NCI-H2227 (cell line): ENCODE data around the gene ARHGAP28.
"Not testable (repeated sequence)": the region's sequence is repeated elsewhere in the genome, so short reads cannot be mapped to it uniquely, and the experiment has no call there.

Experiments used
- DNase-seq: peaks from one replicate; lab custom pipeline; 2025; ENCODE audit not compliant: unreplicated experiment; lab: John Stamatoyannopoulos, UW

Gene ARHGAP28

DNA sequence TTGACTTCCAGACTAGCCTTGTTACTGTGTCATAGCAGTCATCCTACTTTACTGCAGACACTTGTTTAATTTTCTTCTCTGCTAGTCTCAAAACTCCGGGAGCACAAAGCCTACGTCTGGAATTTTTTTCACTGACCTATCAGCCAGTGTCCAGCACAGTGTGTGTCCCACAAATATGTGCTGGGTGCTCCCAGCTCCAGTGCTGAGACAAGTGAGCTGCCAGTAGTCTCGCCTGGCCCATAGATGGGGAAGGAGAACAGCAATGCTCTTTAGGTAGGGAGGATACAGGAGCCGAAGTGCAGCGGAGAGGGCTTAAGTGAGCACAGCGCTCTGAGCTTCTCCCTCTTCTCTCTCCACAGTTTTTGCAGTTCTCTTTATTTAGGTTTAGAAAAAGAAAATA, 34.0 kb downstream of the ARHGAP28 start:
- no peak for DNase-seq

DNA sequence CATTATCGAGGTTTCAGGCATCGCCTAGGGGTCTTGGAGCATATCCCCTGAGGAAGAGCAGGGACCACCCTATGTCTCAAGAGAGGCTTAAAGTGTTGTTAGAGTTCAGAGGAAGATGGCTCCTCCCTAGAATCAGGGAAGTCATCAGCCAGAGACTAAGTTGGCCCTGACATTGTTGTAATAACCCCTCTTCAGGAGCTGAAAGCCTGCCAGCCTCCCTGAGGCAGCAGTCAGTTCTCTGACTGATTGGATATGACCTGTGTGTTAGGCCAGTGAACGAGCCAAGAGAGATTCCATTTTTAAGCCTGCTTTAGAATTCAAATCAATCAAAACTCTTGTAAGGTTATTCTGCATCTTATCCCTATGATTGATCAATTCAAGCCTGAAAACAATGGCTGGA, 34.9 kb downstream of the ARHGAP28 start:
- peak; percentile 25 for DNase-seq

DNA sequence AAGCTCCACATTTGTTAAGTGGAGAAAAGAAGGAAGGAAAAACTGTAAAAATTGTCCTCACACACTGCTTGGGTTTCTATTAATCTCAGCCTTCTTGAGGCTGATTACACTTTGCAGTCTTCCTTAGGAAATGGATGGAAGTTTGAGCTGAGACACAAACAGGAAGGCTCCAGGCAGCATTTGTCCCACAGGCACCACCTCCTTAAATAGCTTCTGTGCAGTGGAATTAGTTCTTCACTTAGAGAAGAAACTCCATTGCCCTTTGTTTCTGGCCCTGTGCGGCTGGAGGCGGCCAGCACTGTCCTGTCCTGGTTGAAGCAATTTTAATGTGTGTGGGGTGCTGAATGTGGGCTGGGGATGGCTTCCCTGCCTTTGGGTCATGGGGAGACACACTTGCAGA, 44.3 kb downstream of the ARHGAP28 start:
- DNase-seq: no peak

DNA sequence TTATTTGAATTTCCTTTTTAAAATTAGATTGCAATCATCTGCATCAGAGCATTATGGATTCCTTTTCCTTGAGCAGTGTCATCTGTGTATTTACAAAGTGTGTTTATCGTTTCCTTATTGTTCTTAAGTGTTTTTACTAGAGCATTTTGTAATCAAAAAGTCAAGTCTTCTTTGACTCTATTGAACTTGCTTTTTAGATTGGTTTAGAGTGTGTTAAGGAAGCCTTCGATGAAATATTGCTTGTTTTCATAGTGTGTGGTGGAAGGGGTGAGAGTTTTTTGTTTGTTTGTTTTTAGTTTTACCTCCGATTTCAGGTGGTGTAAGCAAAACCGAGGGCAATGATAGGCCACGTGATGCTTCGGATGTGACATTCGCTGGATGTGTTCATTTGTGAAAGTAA, 45.7 kb downstream of the ARHGAP28 start:
- no peak for DNase-seq

DNA sequence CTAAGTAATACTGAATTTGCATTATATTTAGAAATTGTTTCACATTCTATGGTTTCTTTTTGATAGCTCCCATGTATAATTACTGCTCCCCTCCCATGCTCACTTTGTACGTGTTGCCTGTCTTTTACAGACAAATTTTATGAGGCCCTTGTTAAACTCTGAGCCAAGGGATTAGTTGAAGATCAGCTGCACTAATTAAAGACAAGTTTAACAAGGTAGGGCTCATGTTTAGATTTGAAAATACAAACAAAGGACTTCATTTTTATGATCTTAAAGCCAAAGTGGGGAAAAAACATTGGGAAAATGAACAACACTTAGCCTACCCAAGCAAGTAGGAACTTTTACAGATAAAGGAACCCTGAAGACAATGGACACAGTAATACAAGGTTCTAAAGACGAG, 46.2 kb downstream of the ARHGAP28 start:
- no peak for DNase-seq

DNA sequence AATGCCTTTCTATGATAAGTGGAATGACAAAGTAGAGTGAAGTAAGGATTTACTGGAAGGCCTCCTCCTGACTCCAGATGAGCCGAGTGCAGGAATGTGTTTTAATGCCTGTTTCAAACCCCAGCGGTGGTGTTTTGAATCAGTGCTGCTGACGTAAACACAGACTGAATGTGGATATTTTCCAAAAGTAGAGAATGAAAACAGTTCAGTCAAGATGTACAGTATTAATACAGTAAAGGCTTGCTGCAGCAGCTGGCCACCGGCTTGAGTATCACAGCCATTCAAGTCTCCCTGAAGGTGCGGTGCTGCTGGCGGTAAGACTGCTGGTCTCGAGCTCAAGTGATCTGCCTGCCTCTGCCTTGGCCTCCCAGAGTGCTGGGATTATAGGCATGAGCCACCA, 46.7 kb downstream of the ARHGAP28 start:
- DNase-seq: no peak

DNA sequence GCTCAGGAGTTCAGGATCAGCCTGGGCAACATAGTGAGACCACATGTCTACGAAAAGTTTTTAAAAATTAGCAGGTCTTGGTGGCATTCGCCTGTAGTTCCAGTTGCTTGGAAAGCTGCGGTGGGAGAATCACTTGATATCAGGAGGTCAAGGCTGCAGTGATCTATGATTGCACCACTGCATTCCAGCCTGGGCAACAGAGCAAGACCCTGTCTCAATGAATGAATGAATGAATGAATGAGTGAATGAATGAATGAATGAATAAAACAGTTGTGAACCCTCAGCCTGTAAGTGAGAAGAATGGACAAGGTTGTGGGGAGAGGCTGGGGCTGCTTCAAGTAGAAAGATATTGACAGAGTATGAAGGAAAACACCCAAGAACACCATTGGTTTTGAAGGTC, 48.0 kb downstream of the ARHGAP28 start:
- no peak for DNase-seq

DNA sequence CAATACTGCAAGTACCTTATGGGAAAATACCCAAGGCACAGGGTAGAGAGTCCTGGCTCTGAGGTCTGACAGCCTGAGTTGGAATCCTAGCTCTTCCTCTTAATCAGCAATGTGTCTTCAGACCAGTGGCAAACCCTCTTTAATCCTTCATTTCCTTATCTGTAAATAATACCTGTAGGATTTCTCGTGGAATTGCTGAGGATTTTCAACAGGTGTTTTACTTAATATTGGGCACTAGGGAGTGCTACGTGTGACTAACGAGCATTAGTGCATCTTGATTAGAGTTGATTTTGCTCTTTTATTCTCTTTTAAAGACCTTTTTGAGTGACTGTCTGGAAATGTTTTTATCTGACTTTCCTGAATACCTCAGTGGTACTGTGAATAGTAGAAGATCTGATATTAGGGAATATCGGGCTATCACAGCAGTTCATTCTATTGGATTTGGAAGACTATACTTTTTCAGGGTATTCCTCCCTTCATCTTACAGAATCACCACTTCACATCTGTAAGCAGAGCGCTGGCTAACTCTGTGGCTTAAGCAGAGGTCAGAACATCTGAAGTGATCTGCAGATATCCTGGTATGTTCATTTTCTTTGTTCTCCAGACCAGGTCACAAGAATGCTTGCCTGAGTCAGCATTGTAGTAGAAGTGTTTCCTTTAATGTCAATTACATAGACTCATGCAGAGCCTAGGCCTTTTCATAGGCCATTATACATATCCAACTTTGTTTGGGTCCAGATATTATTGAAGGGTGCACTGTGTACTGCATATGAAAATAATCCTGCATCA, 49.1 kb downstream of the ARHGAP28 start:
- no peak for DNase-seq

DNA sequence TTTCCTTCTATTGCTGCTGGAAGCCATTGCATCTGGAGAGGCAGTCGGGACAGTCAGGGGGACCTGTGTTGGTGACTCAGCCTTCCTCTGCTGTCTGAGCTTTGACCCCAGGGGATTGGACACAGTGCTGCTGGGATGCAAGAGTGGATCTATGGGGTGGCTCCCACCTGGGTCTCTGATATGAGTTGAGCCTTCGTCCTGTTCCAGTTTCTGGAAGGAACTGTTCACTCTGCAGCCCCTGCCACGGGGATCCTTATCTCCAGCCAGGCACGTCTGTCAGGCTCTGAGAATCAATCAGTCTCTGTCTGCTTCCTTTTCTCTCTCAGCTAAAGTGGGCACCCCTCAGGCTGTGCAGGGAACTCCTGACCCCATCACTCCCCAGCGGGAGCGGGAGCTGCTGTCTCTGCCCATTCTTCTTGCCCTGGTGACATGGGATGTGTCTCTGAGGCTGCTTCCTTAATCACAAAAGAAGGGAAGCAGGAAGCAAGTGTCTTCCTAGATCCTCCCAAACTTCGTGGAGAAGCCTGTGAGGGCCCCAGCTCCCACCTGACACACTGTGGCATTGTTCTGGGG, 51.7 kb downstream of the ARHGAP28 start:
- DNase-seq: peak; percentile 17

DNA sequence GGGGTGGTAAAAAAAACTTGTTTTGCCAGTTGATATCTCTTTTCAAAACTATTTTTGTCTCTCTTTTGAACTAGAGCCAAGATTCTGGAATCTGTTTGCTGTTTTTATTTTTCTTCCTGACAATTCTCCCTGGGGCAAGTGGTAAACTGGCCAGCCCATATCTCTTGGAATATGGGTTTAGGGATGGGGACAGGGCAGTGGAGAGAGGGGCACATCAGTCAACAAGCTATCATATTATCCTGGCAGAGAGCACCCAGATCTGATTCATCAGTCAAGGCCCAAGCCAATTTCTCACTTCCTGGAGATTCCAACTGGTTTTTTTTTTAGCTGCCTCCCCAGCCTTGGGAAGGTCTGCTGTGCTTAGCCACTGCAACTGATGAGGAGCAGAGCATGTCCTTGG, 52.3 kb downstream of the ARHGAP28 start:
- DNase-seq: no peak

DNA sequence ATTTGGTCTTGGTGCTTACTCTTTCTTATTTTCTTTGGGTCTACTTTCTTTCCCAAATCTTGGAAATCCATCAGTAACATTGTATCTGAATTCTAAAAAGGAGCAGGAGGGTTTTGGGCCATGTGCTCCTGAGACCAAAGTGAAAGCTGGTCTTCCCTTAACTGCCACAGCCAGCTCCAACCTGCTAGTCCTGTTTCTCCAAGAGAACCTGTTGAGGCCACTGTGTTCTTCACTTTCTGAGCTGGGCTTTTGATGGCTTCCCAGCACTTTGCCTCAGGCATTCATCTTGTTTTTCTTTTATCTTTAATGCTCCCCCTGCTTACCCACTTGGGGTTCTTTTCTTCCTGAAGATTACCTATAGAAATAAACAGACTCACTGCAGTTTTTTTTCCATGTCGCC, 53.3 kb downstream of the ARHGAP28 start:
- DNase-seq: no peak

DNA sequence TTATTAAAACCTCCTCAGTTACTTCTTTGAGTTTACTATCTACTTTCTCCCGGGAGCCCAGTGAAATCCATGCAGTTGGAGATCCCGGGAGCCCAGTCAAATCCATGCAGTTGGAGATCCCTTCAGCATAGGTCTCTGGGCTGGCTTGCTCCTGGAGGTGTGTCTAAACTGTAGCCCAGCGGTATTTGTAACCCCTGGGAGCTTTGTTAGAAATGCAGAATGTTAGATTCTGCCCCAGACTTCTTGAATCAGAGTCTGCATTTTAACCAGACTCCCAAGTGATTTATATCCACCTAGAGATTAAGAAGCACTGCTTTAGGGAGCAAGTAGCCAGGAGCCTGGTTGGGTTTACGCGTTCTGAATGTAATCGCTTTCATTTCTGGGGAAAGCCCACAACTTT, 54.5 kb downstream of the ARHGAP28 start:
- no peak for DNase-seq

DNA sequence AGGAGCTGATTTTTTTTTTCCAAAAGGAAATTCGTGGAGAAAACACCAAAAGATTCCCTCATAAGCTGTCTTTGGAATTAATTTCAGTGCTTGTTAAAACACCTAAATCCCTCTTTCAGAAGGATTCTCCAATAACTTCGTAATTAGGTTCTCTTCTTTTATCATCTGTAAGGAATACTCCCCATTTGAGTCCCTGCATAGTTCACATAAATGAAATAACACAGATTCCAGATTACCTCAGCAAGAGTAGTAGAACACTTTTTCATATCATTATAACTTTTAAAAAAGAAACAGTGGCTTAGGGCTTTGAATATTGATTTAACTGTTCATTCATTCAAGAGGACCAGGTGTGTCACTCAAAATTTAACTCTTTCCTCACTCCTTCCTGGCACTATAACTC, 55.5 kb downstream of the ARHGAP28 start:
- no peak for DNase-seq

DNA sequence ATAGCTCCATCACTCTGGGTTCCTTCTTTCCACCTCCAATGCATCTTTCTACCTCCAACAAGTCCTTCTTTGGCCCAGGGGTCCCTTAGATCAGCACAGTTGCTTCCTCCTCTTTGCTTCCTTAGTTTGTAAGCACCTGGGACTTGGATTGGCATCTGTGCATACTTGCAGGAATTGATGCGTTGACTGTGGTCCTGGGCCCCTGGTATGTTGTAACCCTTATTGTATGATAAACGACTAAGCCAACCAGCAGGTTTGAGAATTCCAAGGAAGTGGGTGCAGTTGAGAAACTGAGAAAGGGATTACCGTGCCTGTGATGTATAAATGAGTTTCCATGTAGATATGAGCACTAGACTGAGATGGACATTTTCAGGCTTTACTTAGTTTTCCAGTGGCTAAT, 55.9 kb downstream of the ARHGAP28 start:
- no peak for DNase-seq

DNA sequence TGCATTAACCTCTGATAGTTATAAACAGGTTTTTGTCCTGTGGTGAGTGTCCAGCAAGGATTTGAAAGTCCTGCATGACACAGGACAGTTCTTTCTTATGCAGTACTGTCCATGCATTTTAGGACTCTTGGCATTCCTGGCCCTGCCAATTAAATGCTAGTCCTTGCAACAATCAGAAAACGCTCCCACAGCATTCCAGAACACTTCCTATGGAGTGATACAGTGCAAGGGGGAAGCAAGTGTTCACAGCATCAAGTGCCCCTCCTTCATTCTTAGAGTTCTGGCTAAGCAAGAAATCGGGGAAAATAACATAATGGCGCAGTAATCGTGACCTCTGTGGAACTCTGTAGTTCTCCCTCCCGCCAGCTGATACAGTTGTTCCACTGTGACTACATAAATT, 62.9 kb downstream of the ARHGAP28 start:
- no peak for DNase-seq

DNA sequence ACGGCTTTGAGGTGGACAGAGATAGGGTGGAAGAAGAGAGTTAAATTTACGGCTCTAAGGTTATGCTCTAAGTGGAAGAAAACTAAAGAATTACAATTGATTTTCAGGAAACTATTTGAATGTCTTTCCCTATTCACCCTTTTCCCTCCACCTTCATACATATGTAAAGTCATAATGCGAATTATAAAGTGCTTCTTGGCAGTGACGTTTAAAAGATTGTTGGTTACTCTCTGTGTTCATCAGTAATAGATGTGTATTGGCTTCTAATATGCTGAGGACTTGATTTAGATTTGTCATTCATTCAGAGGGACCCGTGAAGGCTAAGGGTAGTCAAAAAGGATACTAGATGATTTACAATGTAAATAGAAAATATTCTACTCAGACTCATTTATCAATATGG, 63.9 kb downstream of the ARHGAP28 start:
- no peak for DNase-seq

DNA sequence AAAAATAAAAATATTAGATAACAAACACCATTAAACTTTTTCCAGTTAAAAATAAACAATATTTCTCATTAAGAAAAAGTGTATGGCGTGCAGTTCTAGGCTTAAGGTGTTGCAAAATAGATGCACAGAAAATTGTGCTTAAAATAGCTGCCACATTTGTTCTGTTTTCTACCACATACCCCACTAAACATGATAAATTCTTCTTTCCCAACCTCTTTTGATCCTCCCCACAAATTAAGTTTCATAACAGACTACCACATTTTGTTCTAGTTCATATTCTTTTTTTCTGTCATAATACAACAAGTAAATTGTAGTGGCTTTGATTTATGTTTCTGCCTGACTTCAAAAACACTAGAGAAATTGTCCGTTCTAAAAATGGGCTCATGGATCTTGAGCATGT, 64.5 kb downstream of the ARHGAP28 start:
- DNase-seq: no peak

DNA sequence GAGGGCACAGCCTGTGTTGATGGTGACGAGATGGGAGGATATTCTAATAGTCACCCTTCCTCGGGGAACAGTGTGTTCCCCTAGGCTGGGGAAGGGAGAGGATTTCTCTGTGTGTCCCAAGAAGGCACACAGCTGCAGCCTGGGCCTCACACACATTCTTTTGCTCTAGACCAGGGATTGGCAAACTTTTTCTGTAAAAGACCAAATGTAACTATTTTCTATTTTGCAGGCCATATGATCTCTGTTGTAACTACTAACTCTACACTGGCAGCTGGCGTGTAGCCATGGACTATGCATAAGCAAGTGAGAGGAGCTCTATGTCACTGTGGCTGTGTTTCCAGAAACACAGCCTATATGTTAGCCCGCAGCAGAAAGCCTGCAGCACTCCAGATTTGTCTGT, 65.8 kb downstream of the ARHGAP28 start:
- no peak for DNase-seq

DNA sequence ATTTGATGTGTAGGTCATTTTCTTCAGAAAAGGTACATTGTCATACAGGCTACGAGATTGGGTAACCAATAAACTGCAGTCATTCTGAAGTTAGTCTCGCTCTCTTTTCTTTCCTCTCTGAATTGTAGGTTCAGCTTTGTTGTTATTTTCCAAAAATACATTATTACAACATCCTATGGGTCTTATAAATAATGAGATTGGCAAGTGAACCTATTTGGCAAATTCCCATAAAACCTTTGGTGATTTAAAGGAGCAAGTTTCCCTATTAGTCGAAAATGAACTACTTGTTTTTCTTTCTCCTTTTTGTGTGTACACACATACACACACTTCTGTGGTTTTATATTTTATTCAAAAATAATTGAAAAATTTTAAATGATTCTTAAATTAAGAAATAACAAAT, 67.0 kb downstream of the ARHGAP28 start:
- DNase-seq: no peak

DNA sequence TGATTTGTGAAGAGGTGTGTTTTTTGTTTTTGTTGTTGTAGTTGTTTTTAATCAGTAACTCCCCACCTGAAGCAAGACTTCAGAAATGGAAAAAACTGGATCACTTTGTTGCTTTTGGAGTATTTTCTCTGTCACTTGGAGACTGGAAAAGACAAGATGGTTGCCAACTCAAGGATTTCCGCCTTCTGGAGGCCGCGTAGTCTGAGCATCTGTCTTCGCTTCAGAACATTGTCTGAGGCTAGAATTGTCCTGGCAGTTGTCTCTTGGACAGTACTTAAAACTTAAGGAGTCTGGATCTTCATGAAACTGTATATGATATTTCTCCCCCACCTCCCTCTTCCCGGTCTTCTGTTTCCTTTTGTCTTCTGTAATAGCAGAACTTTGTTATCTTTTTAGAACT, 67.7 kb downstream of the ARHGAP28 start:
- DNase-seq: no peak

DNA sequence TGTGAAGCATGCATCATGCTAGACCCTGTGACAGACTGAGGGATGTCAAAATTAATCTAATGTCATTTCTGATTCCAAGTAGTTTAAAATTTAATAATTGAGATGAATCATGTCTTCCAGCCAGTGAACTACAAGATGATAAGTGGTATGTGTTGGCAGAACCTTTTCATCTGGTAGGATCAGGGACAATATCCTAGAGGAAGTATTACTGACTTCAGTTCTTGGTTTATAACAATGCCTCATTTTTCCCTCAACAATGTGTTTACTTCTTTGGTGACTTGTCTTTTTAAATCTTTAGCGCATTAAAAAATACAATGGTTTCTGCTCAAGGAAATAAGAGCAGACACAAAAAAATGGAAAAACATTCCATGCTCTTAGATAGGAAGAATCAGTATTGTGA, 69.4 kb downstream of the ARHGAP28 start:
- no peak for DNase-seq

DNA sequence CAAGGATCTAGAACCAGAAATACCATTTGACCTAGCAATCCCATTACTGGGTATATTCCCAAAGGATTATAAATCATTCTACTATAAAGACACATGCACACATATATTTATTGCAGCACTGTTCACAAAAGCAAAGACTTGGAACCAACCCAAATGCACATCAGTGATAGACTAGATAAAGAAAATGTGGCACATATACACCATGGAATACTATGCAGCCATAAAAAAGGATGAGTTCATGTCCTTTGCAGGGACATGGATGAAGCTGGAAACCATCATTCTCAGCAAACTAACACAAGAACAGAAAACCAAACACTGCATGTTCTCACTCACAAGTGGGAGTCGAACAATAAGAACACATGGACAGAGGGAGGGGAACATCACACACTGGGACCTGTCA, 70.8 kb downstream of the ARHGAP28 start:
- DNase-seq: not testable (repeated sequence)
